MM.1S (cell line): ENCODE data around the gene CDH4.

Source experiments
- DNase-seq: peaks from one replicate; pipeline ENCODE4 v3.0.0-alpha.2; 2015
- H2AFZ ChIP-seq: fragments of 300-600 bp; sonication (generic); 2 replicates; pipeline ENCODE4 v1.6.0; 2016; ENCODE audit warnings: antibody characterized with exemption, low read length
- H3F3A ChIP-seq: fragments of 300-600 bp; sonication (generic); 2 replicates; pipeline ENCODE4 v1.6.1; 2016; ENCODE audit warnings: mild to moderate bottlenecking, antibody characterized with exemption, low read length, moderate library complexity, mixed read lengths; ENCODE audit not compliant: insufficient read depth
- H3K27ac ChIP-seq: fragments of 300-600 bp; sonication (generic); 2 replicates; pipeline ENCODE4 v1.5.1; 2016; ENCODE audit warnings: mild to moderate bottlenecking, low read length
- H3K27me3 ChIP-seq: fragments of 300-600 bp; sonication (generic); replicated peaks from 2 replicates; pipeline ENCODE4 v1.6.0; 2016; ENCODE audit warnings: low read length; ENCODE audit not compliant: insufficient read depth
- H3K36me3 ChIP-seq: fragments of 300-600 bp; sonication (generic); replicated peaks from 2 replicates; pipeline ENCODE4 v1.6.1; 2016; ENCODE audit warnings: mild to moderate bottlenecking, low read length, mixed read lengths; ENCODE audit not compliant: insufficient read depth
- H3K4me1 ChIP-seq: fragments of 300-600 bp; sonication (generic); 2 replicates; pipeline ENCODE4 v1.6.1; 2016; ENCODE audit warnings: low read length, mixed read lengths
- H3K4me2 ChIP-seq: fragments of 300-600 bp; sonication (generic); 2 replicates; pipeline ENCODE4 v1.6.0; 2016; ENCODE audit warnings: low read depth, low read length
- H3K4me3 ChIP-seq: fragments of 300-600 bp; sonication (generic); 2 replicates; pipeline ENCODE4 v1.5.1; 2016; ENCODE audit warnings: low read length, mixed read lengths
- H3K79me2 ChIP-seq: fragments of 300-600 bp; sonication (generic); 2 replicates; pipeline ENCODE4 v1.6.1; 2016; ENCODE audit warnings: mixed run types, low read length, mixed read lengths
- H3K9ac ChIP-seq: fragments of 300-600 bp; sonication (generic); 2 replicates; pipeline ENCODE4 v1.6.1; 2016; ENCODE audit warnings: low read length, mixed read lengths
- H3K9me2 ChIP-seq: fragments of 300-600 bp; sonication (generic); replicated peaks from 2 replicates; pipeline ENCODE4 v1.6.1; 2016; ENCODE audit warnings: mild to moderate bottlenecking, low read length, mixed read lengths; ENCODE audit not compliant: insufficient read depth
- H3K9me3 ChIP-seq: fragments of 300-600 bp; sonication (generic); replicated peaks from 2 replicates; pipeline ENCODE4 v1.6.1; 2016; ENCODE audit warnings: mild to moderate bottlenecking, low read length, mixed read lengths; ENCODE audit not compliant: insufficient read depth
- H4K20me1 ChIP-seq: fragments of 300-600 bp; sonication (generic); 2 replicates; pipeline ENCODE4 v1.6.1; 2016; ENCODE audit warnings: mild to moderate bottlenecking, low read length, moderate library complexity, mixed read lengths; ENCODE audit not compliant: insufficient read depth
- CTCF ChIP-seq: fragments of 300-600 bp; sonication (generic); IDR thresholded peaks from 2 replicates; pipeline ENCODE4 v1.5.1; 2016; ENCODE audit warnings: antibody characterized with exemption, low read length, mixed read lengths
- EZH2 ChIP-seq: fragments of 300-600 bp; sonication (generic); optimal IDR thresholded peaks from 2 replicates; pipeline ENCODE3; 2017; ENCODE audit warnings: low read depth, mild to moderate bottlenecking, antibody characterized with exemption, low read length, mixed read lengths
- EZH2phosphoT487 ChIP-seq: fragments of 300-600 bp; sonication (generic); IDR thresholded peaks from 2 replicates; pipeline ENCODE4 v1.6.1; 2018; ENCODE audit warnings: antibody characterized with exemption, low read length

The CDH4 gene

GRCh38 chr20:61849376-61849775 is 597.3 kb downstream of the CDH4 start:
- no peak overlapping the region for H2AFZ ChIP-seq
- H3K4me1 ChIP-seq, result no peaks in the 10 kb centered on the region
- no peaks in the 10 kb centered on the region for H3F3A ChIP-seq
- H3K4me2 ChIP-seq, result no peak overlapping the region
- no peaks in the 10 kb centered on the region for H4K20me1 ChIP-seq
- no peak for DNase-seq
- H3K79me2 ChIP-seq, result no peaks in the 10 kb centered on the region
- no peaks in the 10 kb centered on the region for H3K9me3 ChIP-seq
- H3K27me3 ChIP-seq, result peaks cover 84% of the 10 kb centered on the region
- TF ChIP-seq CTCF (no peak), EZH2 (no peak), EZH2phosphoT487 (no peak)
- no peak overlapping the region for H3K9ac ChIP-seq
- H3K27ac ChIP-seq, result no peak overlapping the region
- no peaks in the 10 kb centered on the region for H3K9me2 ChIP-seq
- no peaks in the 10 kb centered on the region for H3K36me3 ChIP-seq
- H3K4me3 ChIP-seq, result no peak overlapping the region

GRCh38 chr20:61849822-61850221 is 597.8 kb downstream of the CDH4 start:
- no peaks in the 10 kb centered on the region for H4K20me1 ChIP-seq
- no peak overlapping the region for H3K4me3 ChIP-seq
- no peaks in the 10 kb centered on the region for H3K79me2 ChIP-seq
- H3K9ac ChIP-seq, result no peak overlapping the region
- TF ChIP-seq EZH2 (no peak), EZH2phosphoT487 (no peak), CTCF (no peak)
- H3K9me3 ChIP-seq, result no peaks in the 10 kb centered on the region
- H3K9me2 ChIP-seq, result no peaks in the 10 kb centered on the region
- no peak overlapping the region for H3K27ac ChIP-seq
- H3K27me3 ChIP-seq, result peaks cover 80% of the 10 kb centered on the region
- no peaks in the 10 kb centered on the region for H3F3A ChIP-seq
- H3K4me2 ChIP-seq, result no peak overlapping the region
- H3K4me1 ChIP-seq, result no peaks in the 10 kb centered on the region
- H2AFZ ChIP-seq, result no peak overlapping the region
- DNase-seq, result no peak
- H3K36me3 ChIP-seq, result no peaks in the 10 kb centered on the region

GRCh38 chr20:61850457-61850856 is 598.4 kb downstream of the CDH4 start:
- Histone ChIP-seq H3K9ac (no peak overlapping the region), H3K4me3 (no peak overlapping the region), H3K36me3 (no peaks in the 10 kb centered on the region), H3K4me1 (no peaks in the 10 kb centered on the region), H3K9me3 (no peaks in the 10 kb centered on the region), H3K79me2 (no peaks in the 10 kb centered on the region), H3K4me2 (no peak overlapping the region), H3F3A (no peaks in the 10 kb centered on the region), H2AFZ (no peak overlapping the region), H3K27ac (no peak overlapping the region), H3K27me3 (peaks cover 74% of the 10 kb centered on the region), H4K20me1 (no peaks in the 10 kb centered on the region), H3K9me2 (no peaks in the 10 kb centered on the region)
- DNase-seq, result no peak
- TF ChIP-seq EZH2, result no peak
- no peak for TF ChIP-seq CTCF
- TF ChIP-seq EZH2phosphoT487, result no peak
